ENCODE results near the gene NKAPL. TPM values are rescaled to one million over a fixed set of nuclear protein-coding genes. Genes with fewer than 3 reads are reported as not detected.

The NKAPL gene
- total and polyA plus RNA-seq, 10 of the 15 experiments (the other 5 are each of a cell fraction or from before 2014, with no cell fraction given) = 0.10 to 0.48 (median 0.19) TPM; not detected in 1

- TF ChIP-seq NBN (IDR thresholded peaks at IDR 0.05) = no peak
- TF ChIP-seq NR2C1 (IDR thresholded peaks at IDR 0.05) = no peak
- TF ChIP-seq BRCA1 (IDR thresholded peaks at IDR 0.05; ENCODE audit: low read depth, low read length) = no peak
- no peak for TF ChIP-seq ASH2L (IDR thresholded peaks at IDR 0.05; ENCODE audit: borderline replicate concordance, low read depth)
- no peak; the same call in 1 of the 2 replicates for TF ChIP-seq DPF2 (IDR thresholded peaks at IDR 0.05)
- TF ChIP-seq POU2F2 (IDR thresholded peaks at IDR 0.05; ENCODE audit: borderline replicate concordance, low read depth, low read length) = no peak
- TF ChIP-seq, protein P1, sequence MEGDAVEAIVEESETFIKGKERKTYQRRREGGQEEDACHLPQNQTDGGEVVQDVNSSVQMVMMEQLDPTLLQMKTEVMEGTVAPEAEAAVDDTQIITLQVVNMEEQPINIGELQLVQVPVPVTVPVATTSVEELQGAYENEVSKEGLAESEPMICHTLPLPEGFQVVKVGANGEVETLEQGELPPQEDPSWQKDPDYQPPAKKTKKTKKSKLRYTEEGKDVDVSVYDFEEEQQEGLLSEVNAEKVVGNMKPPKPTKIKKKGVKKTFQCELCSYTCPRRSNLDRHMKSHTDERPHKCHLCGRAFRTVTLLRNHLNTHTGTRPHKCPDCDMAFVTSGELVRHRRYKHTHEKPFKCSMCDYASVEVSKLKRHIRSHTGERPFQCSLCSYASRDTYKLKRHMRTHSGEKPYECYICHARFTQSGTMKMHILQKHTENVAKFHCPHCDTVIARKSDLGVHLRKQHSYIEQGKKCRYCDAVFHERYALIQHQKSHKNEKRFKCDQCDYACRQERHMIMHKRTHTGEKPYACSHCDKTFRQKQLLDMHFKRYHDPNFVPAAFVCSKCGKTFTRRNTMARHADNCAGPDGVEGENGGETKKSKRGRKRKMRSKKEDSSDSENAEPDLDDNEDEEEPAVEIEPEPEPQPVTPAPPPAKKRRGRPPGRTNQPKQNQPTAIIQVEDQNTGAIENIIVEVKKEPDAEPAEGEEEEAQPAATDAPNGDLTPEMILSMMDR (IDR thresholded peaks at IDR 0.05 in 2 of 3, conservative IDR thresholded peaks at IDR 0.05 in 1 of 3; ENCODE audit: control insufficient read depth in 2 of 3, extremely low read depth in 1 of 3, insufficient read depth in 1 of 3, low read depth in 3 of 3, low read length in 3 of 3) = peak in 2 of 3 experiments; percentile 38 to 41; a peak in 4 of 6 replicates
- no peak for TF ChIP-seq ZBTB4 (CRISPR knock-in tag; IDR thresholded peaks at IDR 0.05)
- TF ChIP-seq ZBTB40 (IDR thresholded peaks at IDR 0.05; ENCODE audit: borderline replicate concordance) = peak; percentile 70; the same call in 1 of the 2 replicates
- TF ChIP-seq NFYA (IDR thresholded peaks at IDR 0.05; ENCODE audit: borderline replicate concordance, low read depth, low read length) = no peak
- TF ChIP-seq TCF12 (IDR thresholded peaks at IDR 0.05; ENCODE audit: low read depth, low read length) = no peak
- no peak for TF ChIP-seq STAT3 (IDR thresholded peaks at IDR 0.05; ENCODE audit: low read depth, low read length)
- no peak for TF ChIP-seq SUPT20H (IDR thresholded peaks at IDR 0.05; ENCODE audit: borderline replicate concordance, control insufficient read depth, low read depth, low read length)
- TF ChIP-seq, protein P2, sequence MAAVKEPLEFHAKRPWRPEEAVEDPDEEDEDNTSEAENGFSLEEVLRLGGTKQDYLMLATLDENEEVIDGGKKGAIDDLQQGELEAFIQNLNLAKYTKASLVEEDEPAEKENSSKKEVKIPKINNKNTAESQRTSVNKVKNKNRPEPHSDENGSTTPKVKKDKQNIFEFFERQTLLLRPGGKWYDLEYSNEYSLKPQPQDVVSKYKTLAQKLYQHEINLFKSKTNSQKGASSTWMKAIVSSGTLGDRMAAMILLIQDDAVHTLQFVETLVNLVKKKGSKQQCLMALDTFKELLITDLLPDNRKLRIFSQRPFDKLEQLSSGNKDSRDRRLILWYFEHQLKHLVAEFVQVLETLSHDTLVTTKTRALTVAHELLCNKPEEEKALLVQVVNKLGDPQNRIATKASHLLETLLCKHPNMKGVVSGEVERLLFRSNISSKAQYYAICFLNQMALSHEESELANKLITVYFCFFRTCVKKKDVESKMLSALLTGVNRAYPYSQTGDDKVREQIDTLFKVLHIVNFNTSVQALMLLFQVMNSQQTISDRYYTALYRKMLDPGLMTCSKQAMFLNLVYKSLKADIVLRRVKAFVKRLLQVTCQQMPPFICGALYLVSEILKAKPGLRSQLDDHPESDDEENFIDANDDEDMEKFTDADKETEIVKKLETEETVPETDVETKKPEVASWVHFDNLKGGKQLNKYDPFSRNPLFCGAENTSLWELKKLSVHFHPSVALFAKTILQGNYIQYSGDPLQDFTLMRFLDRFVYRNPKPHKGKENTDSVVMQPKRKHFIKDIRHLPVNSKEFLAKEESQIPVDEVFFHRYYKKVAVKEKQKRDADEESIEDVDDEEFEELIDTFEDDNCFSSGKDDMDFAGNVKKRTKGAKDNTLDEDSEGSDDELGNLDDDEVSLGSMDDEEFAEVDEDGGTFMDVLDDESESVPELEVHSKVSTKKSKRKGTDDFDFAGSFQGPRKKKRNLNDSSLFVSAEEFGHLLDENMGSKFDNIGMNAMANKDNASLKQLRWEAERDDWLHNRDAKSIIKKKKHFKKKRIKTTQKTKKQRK (IDR thresholded peaks at IDR 0.05; ENCODE audit: low read depth, low read length) = no peak
- TF ChIP-seq SREBF2 (IDR thresholded peaks at IDR 0.05; ENCODE audit: low read length) = peak; percentile 90
- TF ChIP-seq MEF2B (IDR thresholded peaks at IDR 0.05; ENCODE audit: partially characterized antibody, poor library complexity, severe bottlenecking) = peak; percentile 61
Observed at GRCh38 chr6:28212510-28213212, 46.4 kb upstream of the NKAPL start (continued).
